Endothelial cell of umbilical vein (primary cell): ENCODE measurements around the gene KIF1C. TPM values are rescaled to one million over a fixed set of nuclear protein-coding genes. Genes with fewer than 3 reads are reported as not detected.

Source experiments
- BruUV-seq: library from RNA; stranded (reverse); fragments of 400-500 nt; replicated peaks from 2 replicates; lab custom pipeline; 2021; lab: Mats Ljungman, UMichigan
- CTCF ChIA-PET: fragments of 300-600, 350-600 bp; sonication (Branson Sonifier 250); formaldehyde crosslinking; loops from one replicate; lab custom pipeline; 2021; ENCODE audit warnings: antibody characterized with exemption, inconsistent platforms; lab: Charles Lee
- POLR2A ChIA-PET: fragments of 300-600, 350-600 bp; sonication (Branson Sonifier 250); formaldehyde crosslinking; loops from one replicate; lab custom pipeline; 2021; ENCODE audit warnings: antibody characterized with exemption, inconsistent platforms; lab: Charles Lee
- DNase-seq: peaks from one replicate; pipeline ENCODE4 v3.0.0-alpha.2; 2011; ENCODE audit warnings: low read depth, low spot score
- FAIRE-seq: peaks from 2 replicates; lab custom pipeline; 2011; peaks lifted over from hg19 to GRCh38; lab: Jason Lieb, UNC
- H2AFZ ChIP-seq: 2 replicates; pipeline ENCODE4 v1.6.0; 2012; ENCODE audit warnings: low read depth, low read length, control low read depth, inconsistent platforms
- H3K27ac ChIP-seq: 2 replicates; pipeline ENCODE4 v1.5.1; 2011; ENCODE audit warnings: low read depth, mild to moderate bottlenecking, control low read depth, low read length, moderate library complexity; ENCODE audit not compliant: insufficient read depth
- H3K27me3 ChIP-seq, 2 experiments: 2 replicates each; pipeline versions ENCODE4 v1.6.0 to v1.6.1; 2011; ENCODE audit warnings: low read length in 2 of 2, mixed read lengths in 1 of 2; ENCODE audit not compliant: control insufficient read depth in 2 of 2, insufficient read depth in 2 of 2
- H3K36me3 ChIP-seq, 2 experiments: 2 replicates in 1 of 2; 3 replicates in 1 of 2; pipeline ENCODE4 v1.5.1; 2011; ENCODE audit warnings: low read length in 2 of 2, mild to moderate bottlenecking in 1 of 2, moderate library complexity in 1 of 2; ENCODE audit not compliant: control insufficient read depth in 2 of 2, insufficient read depth in 2 of 2; ENCODE audit errors: extremely low read depth in 1 of 2
- H3K4me1 ChIP-seq: 3 replicates; pipeline ENCODE4 v1.5.1; 2011; ENCODE audit warnings: mild to moderate bottlenecking, low read length; ENCODE audit not compliant: control insufficient read depth, insufficient read depth; ENCODE audit errors: extremely low read depth
- H3K4me2 ChIP-seq: 2 replicates; pipeline ENCODE4 v1.6.1; 2011; ENCODE audit warnings: low read length, control low read depth, mixed read lengths; ENCODE audit not compliant: insufficient read depth
- H3K4me3 ChIP-seq, 3 experiments: fragments of 200-600 bp in 1 of 3; sonication (generic), shearing (Covaris generic) in 1 of 3; replicated peaks in 1 of 3; 2 replicates each; pipeline ENCODE4 v1.5.1; 2011 to 2016; ENCODE audit warnings: control low read depth in 3 of 3, low read length in 3 of 3, mild to moderate bottlenecking in 2 of 3, inconsistent platforms in 1 of 3, low read depth in 1 of 3, moderate library complexity in 1 of 3; ENCODE audit not compliant: insufficient read depth in 1 of 3
- H3K79me2 ChIP-seq: 2 replicates; pipeline ENCODE4 v1.6.0; 2012; ENCODE audit warnings: low read length, inconsistent platforms; ENCODE audit not compliant: control insufficient read depth, insufficient read depth
- H3K9ac ChIP-seq: replicated peaks from 2 replicates; pipeline ENCODE3; 2011; ENCODE audit warnings: low read length, control low read depth; ENCODE audit not compliant: insufficient read depth; ENCODE audit errors: extremely low read depth
- H3K9me1 ChIP-seq: replicated peaks from 3 replicates; pipeline ENCODE4 v1.6.0; 2011; ENCODE audit warnings: mild to moderate bottlenecking, low read length; ENCODE audit not compliant: control insufficient read depth, insufficient read depth; ENCODE audit errors: extremely low read depth
- H3K9me3 ChIP-seq: replicated peaks from 2 replicates; pipeline ENCODE4 v1.5.1; 2012; ENCODE audit warnings: low read length, inconsistent platforms; ENCODE audit not compliant: control insufficient read depth, insufficient read depth
- H4K20me1 ChIP-seq: replicated peaks from 2 replicates; pipeline ENCODE3; 2011; ENCODE audit warnings: mild to moderate bottlenecking, low read length; ENCODE audit not compliant: control insufficient read depth, insufficient read depth; ENCODE audit errors: extremely low read depth
- CTCF ChIP-seq, 2 donors: IDR thresholded peaks; 1 replicate in 1 of 2; 2 replicates in 1 of 2; pipeline ENCODE4 v1.5.1; 2011; ENCODE audit warnings: low read length in 2 of 2, mild to moderate bottlenecking in 2 of 2, moderate library complexity in 2 of 2, control low read depth in 1 of 2, inconsistent platforms in 1 of 2, low read depth in 1 of 2; ENCODE audit not compliant: insufficient read depth in 1 of 2; ENCODE audit errors: extremely low read depth in 1 of 2
- EZH2 ChIP-seq: IDR thresholded peaks from 2 replicates; pipeline ENCODE4 v1.6.1; 2012; ENCODE audit warnings: borderline replicate concordance, low read depth, mild to moderate bottlenecking, moderate library complexity, low read length, inconsistent platforms; ENCODE audit not compliant: severe bottlenecking
- FOS ChIP-seq: IDR thresholded peaks from 2 replicates; pipeline ENCODE4 v1.6.1; 2011; ENCODE audit warnings: mild to moderate bottlenecking, low read length, moderate library complexity, borderline replicate concordance; ENCODE audit not compliant: insufficient read depth
- GATA2 ChIP-seq: IDR thresholded peaks from 2 replicates; pipeline ENCODE4 v1.7.0; 2011; ENCODE audit warnings: low read depth, mild to moderate bottlenecking, moderate library complexity, mixed read lengths, low read length; ENCODE audit not compliant: insufficient read length, insufficient read depth
- JUN ChIP-seq: IDR thresholded peaks from 2 replicates; pipeline ENCODE4 v1.6.1; 2011; ENCODE audit warnings: borderline replicate concordance, low read depth; ENCODE audit not compliant: insufficient read length, insufficient read depth
- POLR2A ChIP-seq: IDR thresholded peaks from 2 replicates; pipeline ENCODE4 v1.6.1; 2012; ENCODE audit warnings: low read depth, mild to moderate bottlenecking, control low read depth, low read length
- POLR2AphosphoS5 ChIP-seq: IDR thresholded peaks from 2 replicates; pipeline ENCODE4 v1.6.1; 2012; ENCODE audit warnings: low read depth, mild to moderate bottlenecking, control low read depth, low read length, moderate library complexity; ENCODE audit not compliant: insufficient read depth
- dilution Hi-C: fragments of 300-500 bp; cut with MboI; formaldehyde crosslinking; loops from one replicate; pipeline ENCODE4 v1.15.0; 2019; ENCODE audit warnings: low sequenced_read_pairs; ENCODE audit not compliant: extremely low pct_ligation_motif_present
- intact Hi-C: fragments of 100-400 bp; cut with micrococcal nuclease; formaldehyde crosslinking; loops from one replicate; pipeline ENCODE4 v1.10.0; 2022
- polyA plus RNA-seq, 4 experiments: library from polyadenylated mRNA; depleted of rRNA in 3 of 4; stranded (reverse) in 3 of 4; unstranded in 1 of 4; fragments of >200 nt; gene quantifications; 2 replicates each; pipeline versions ENCODE4 v1.2.1 to v1.2.3, GENCODE V29; 2011 to 2012; ENCODE audit warnings: missing spikeins in 1 of 4
- total RNA-seq: library from RNA; stranded (reverse); gene quantifications from 2 replicates; pipeline ENCODE4 v1.2.3, GENCODE V29; 2021
- TF ChIP-seq, protein P1 (sequence below): IDR thresholded peaks from 2 replicates; pipeline ENCODE4 v1.6.1; 2011; ENCODE audit not compliant: insufficient read depth, insufficient read length

Gene KIF1C
- total and polyA plus RNA-seq, 2 donors (not counting 3 experiments of a cell fraction or from before 2014, with no cell fraction given), result 33.6 to 171 TPM

GRCh38 chr17:4973256-4974114 is 24.3 kb upstream of the KIF1C start:
- peaks cover 10% of the 10 kb centered on the region for H3K4me1 ChIP-seq

More at GRCh38 chr17:4973256-4974114, 24.3 kb upstream of the KIF1C start:
- Histone ChIP-seq H3K4me3 (no peak overlapping the region), H3K36me3 (peaks cover 23 to 53% of the 10 kb centered on the region in 2 experiments), H3K4me2 (no peak overlapping the region), H3K9me3 (no peaks in the 10 kb centered on the region), H3K9ac (no peak overlapping the region), H4K20me1 (no peaks in the 10 kb centered on the region), H3K27ac (no peak overlapping the region), H2AFZ (no peak overlapping the region), H3K27me3 (no peaks in the 10 kb centered on the region), H3K9me1 (no peaks in the 10 kb centered on the region), H3K79me2 (peaks cover 4% of the 10 kb centered on the region)
- dilution Hi-C loops, result no loop called here
- no TSS peak for BruUV-seq
- no peak for FAIRE-seq
- no peak for DNase-seq
- intact Hi-C loops, result no loop called here
- ChIA-PET CTCF (interaction anchor here (1.1 kb wide), 1 partner anchor 89 kb away, joined by 3 read pairs; no protein-coding TSS in a partner anchor), POLR2A (no interaction called here)
- TF ChIP-seq JUN (no peak), POLR2AphosphoS5 (no peak), GATA2 (no peak), POLR2A (no peak), FOS (no peak), EZH2 (no peak), CTCF (IDR thresholded peaks at IDR 0.05; ENCODE audit: extremely low read depth in 1 of 2, insufficient read depth in 1 of 2, low read depth in 1 of 2, low read length in 2 of 2) (no peak)
- TF ChIP-seq, protein P1, sequence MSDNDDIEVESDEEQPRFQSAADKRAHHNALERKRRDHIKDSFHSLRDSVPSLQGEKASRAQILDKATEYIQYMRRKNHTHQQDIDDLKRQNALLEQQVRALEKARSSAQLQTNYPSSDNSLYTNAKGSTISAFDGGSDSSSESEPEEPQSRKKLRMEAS, result no peak
